ENCODE results near the gene HMGB1. TPM values are rescaled to one million over a fixed set of nuclear protein-coding genes. Genes with fewer than 3 reads are reported as not detected.
A peak's percentile ranks its signal among the peaks of the same experiment; 100 is the strongest.

HMGB1 gene
- total RNA-seq, 1 donor from 2014 or later: 856 TPM

DNA sequence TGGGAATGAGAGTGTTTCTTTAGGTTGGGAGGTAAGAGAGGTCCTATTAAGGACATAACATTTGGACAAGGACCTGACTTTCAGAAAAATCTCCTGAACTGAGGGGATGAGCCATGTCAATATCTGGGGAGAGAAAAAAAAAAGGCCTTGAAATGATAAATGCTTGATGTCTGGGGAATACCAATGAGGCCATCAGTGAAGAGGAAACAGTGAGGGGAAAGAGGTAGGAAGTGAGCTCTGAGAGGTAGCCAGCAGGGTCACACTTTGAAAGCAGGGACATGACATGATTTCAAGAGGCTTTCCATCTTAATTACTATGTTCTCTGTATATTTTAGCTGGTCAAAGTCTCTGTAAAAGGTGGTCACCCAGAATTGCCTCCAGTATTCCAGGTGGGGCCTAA lies 53.4 kb downstream of the HMGB1 start:
- no peak for DNase-seq (ENCODE audit: low read depth)
- TF ChIP-seq, protein P1, sequence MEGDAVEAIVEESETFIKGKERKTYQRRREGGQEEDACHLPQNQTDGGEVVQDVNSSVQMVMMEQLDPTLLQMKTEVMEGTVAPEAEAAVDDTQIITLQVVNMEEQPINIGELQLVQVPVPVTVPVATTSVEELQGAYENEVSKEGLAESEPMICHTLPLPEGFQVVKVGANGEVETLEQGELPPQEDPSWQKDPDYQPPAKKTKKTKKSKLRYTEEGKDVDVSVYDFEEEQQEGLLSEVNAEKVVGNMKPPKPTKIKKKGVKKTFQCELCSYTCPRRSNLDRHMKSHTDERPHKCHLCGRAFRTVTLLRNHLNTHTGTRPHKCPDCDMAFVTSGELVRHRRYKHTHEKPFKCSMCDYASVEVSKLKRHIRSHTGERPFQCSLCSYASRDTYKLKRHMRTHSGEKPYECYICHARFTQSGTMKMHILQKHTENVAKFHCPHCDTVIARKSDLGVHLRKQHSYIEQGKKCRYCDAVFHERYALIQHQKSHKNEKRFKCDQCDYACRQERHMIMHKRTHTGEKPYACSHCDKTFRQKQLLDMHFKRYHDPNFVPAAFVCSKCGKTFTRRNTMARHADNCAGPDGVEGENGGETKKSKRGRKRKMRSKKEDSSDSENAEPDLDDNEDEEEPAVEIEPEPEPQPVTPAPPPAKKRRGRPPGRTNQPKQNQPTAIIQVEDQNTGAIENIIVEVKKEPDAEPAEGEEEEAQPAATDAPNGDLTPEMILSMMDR (conservative IDR thresholded peaks at IDR 0.05; ENCODE audit: low read depth, low read length): no peak
- no peak overlapping the region for H3K4me3 ChIP-seq (ENCODE audit: low read depth, low read length)

DNA sequence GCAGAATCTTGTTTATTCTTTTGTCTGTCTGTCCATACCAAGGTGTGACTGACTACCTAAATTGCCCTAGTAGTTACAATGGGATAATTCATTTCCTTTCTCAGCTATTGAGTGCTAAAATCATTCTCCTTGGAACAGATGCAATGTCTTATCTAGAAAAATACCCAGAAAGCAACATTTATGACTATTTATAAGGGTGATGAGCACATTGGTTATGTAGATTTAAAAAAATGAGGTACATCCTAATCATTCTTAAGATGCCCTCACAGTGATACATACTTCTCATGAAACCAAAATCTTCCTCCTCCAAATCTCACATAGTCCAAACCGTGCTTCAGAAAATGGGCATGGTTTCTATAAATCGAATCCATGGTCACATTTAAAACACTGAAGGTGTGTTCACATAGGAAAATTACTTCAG lies 55.0 kb downstream of the HMGB1 start:
- TF ChIP-seq, protein P1 (conservative IDR thresholded peaks at IDR 0.05; ENCODE audit: low read depth, low read length): no peak
- no peak for DNase-seq (ENCODE audit: low read depth)
- no peak overlapping the region for H3K4me3 ChIP-seq (ENCODE audit: low read depth, low read length)

DNA sequence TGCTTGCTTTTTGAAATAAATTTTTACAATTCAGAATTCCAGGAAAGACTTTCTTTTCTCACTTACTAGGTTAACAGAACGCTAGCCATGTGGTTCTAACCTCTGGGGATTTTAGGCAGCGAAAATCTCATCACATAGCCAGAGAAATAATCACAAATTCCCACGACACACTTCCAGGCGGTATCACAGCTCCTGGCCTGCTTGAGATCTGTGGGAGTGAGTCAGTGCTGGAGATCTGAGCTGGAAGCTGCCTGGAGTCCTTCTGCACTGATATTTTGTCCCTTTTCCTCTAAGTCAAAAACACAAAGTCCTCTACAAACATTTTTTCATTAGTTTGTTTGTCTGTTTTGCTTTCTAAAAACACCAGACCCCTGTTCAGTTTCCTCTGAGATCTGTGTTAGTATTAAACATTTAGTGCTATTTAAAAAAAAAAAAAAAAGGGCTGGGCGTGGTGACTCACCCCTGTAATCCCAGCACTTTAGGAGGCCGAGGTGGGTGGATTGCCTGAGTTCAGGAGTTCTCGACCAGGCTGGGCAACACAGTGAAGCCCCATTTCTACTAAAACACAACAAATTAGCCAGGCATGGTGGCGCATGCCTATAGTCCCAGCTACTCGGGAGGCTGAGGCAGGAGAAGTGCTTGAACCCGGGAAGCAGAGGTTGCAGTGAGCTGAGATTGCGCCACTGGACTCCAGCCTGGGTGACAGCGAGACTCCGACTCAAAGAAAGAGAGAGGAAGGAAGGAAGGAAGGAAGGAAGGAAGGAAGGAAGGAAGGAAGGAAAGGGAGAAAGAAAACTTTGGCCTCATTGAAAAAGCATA lies 55.6 kb downstream of the HMGB1 start:
- TF ChIP-seq, protein P1 (conservative IDR thresholded peaks at IDR 0.05; ENCODE audit: low read depth, low read length): no peak
- no peak overlapping the region for H3K4me3 ChIP-seq (ENCODE audit: low read depth, low read length)
- no peak for DNase-seq (ENCODE audit: low read depth)

DNA sequence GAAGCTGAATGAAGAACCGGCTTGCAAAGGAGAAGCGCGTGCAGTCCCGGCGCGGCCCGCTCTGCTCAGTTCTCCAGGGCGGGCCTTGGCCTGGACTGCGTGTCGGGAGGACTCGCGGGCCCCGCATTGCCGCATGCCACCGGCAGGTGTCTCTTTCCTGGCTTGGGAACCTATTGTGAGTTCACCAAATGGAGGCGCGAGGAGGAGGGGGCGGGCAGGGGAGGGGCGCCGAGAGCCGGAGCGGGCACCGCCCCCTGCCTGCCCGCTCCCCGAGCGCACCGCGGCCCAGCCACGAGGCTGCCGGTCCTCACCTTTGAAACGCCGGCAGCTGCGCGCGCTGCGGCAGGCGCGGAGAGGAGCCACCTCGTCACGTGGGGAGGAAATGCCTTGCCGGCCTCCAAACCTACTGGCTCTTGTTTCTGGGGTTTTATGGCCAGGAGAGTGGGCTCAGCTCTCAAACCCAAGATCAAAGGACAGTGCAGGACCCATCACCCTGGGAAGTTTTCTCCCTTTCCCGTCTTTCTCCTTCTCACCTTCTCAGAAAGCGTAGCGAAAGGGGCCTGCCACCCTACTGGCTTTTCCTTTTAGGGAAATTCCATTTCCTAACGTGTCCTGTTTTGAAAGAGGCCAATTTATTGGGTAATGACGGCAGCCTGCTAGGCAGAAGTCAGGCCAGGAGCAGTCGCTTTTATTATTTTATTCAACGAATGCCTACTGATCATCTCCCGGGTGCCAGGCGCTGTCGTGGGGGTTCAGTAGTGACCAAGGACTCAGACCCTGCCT lies 57.2 kb downstream of the HMGB1 start:
- peak overlapping the region; percentile 31 for H3K4me3 ChIP-seq (ENCODE audit: low read depth, low read length)
- TF ChIP-seq, protein P1 (conservative IDR thresholded peaks at IDR 0.05; ENCODE audit: low read depth, low read length): peak; percentile 65
- no peak for DNase-seq (ENCODE audit: low read depth)

DNA sequence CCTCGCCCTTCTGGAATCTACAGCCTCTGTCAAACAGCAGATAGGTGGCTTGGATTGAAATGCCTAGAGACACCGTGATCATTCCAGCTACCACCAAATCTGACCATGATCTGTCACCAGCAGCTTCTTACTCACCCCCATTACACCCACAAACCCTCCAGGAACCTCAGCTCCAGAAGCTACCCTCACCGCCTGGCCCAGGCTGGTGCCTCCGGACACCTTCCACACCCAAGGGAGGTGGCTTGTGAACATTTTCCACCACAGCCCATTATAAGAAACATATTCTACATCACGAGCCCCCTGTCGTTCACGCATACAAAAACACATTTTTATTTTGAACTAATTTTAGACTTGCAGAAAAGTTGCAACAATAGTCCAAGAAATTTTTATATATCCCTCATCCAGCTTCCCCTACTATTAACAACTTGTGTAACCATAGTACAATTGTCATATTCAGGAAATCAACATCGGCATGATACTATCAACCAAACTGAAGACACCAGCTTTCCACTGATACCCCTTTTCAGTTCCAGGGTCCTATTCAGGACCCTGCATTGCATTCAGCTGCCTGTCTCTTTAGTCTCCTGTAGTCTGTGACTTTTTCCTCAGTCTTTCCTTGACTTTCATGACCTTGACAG lies 58.8 kb downstream of the HMGB1 start:
- H3K4me3 ChIP-seq (ENCODE audit: low read depth, low read length): no peak overlapping the region
- DNase-seq (ENCODE audit: low read depth): no peak
- TF ChIP-seq, protein P1 (conservative IDR thresholded peaks at IDR 0.05; ENCODE audit: low read depth, low read length): no peak

Other genes starting within 250 kb of the HMGB1 start
- gene KATNAL1, start 158.4 kb downstream of the HMGB1 start, total RNA-seq: 14.5 and 17.8 TPM in 2 replicates
- not detected in 2 replicates for gene UBE2L5, start 43.4 kb downstream of the HMGB1 start, total RNA-seq
- 13.2 and 14.3 TPM in 2 replicates for gene USPL1, start 152.0 kb upstream of the HMGB1 start, total RNA-seq

Data from epithelial cell of proximal tubule (primary cell).